IPS-20b (cell line): ENCODE measurements around the gene MYO18B.

ENCODE experiments used
- H3K27ac ChIP-seq: one replicate; pipeline ENCODE4 v1.5.1; 2013; ENCODE audit warnings: low read length
- H3K27me3 ChIP-seq: 2 replicates; pipeline ENCODE4 v1.6.1; 2013; ENCODE audit warnings: mild to moderate bottlenecking, low read length, inconsistent platforms; ENCODE audit not compliant: insufficient read depth
- H3K36me3 ChIP-seq: 2 replicates; pipeline ENCODE4 v1.6.1; 2013; ENCODE audit warnings: low read depth, mild to moderate bottlenecking, inconsistent platforms, low read length, moderate library complexity; ENCODE audit not compliant: insufficient read depth
- H3K4me1 ChIP-seq: 2 replicates; pipeline ENCODE4 v1.6.1; 2013; ENCODE audit warnings: mild to moderate bottlenecking, control low read depth, inconsistent platforms, low read length, moderate library complexity; ENCODE audit not compliant: insufficient read depth
- H3K4me3 ChIP-seq: 2 replicates; pipeline ENCODE4 v1.5.1; 2013; ENCODE audit warnings: mild to moderate bottlenecking, low read length, inconsistent platforms
- H3K9ac ChIP-seq: 2 replicates; pipeline ENCODE4 v1.6.1; 2013; ENCODE audit warnings: low read depth, mild to moderate bottlenecking, inconsistent platforms, low read length, moderate library complexity
- H3K9me3 ChIP-seq: 2 replicates; pipeline ENCODE4 v1.6.1; 2013; ENCODE audit warnings: mild to moderate bottlenecking, low read depth, low read length, inconsistent platforms; ENCODE audit not compliant: insufficient read depth

Gene MYO18B

DNA sequence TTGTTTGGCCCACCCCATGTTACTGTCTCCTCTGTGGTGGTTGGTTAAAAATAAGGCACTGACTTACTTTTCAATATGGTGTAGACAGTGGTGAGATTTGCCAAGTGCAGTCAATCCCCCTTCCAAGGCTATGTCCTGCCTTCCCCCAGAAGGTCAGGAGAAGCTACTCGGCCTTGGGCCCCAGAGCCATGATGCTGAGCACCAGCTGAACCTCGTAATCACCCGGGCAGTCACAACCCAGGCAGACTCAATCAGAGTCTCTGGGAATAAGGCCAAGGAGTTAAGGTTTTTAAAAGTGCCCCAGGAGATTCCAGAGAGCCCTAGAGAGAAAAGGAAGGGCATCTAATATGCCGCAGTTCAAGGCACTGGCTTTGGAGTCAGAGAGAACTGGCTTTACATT lies 23.8 kb downstream of the MYO18B start:
- Histone ChIP-seq H3K36me3 (no peaks in the 10 kb centered on the region), H3K4me1 (no peaks in the 10 kb centered on the region), H3K27ac (no peak overlapping the region), H3K4me3 (no peak overlapping the region), H3K9me3 (peaks cover 8% of the 10 kb centered on the region), H3K27me3 (no peaks in the 10 kb centered on the region), H3K9ac (no peak overlapping the region)

DNA sequence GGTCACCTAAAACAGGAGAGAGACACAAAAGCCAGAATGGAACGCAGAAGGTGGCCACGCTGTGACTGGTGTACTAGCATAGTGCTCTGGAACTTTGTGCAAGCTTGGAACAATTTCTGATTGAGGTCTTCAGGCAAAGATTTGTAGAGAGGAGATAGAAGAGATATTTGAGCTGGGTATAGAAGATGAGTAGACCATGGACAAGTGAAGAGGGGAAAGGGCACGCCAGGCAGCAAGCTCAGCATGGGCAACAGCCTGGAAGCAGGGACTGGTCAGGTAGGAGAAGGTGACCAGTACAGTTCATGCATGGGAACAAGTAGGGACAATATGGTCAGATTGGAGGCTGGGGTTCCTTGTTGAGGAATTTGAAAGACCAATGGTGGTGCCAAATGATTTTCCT lies 24.4 kb downstream of the MYO18B start:
- Histone ChIP-seq H3K36me3 (no peaks in the 10 kb centered on the region), H3K27ac (no peak overlapping the region), H3K9ac (no peak overlapping the region), H3K4me1 (no peaks in the 10 kb centered on the region), H3K4me3 (no peak overlapping the region), H3K9me3 (peaks cover 8% of the 10 kb centered on the region), H3K27me3 (no peaks in the 10 kb centered on the region)

DNA sequence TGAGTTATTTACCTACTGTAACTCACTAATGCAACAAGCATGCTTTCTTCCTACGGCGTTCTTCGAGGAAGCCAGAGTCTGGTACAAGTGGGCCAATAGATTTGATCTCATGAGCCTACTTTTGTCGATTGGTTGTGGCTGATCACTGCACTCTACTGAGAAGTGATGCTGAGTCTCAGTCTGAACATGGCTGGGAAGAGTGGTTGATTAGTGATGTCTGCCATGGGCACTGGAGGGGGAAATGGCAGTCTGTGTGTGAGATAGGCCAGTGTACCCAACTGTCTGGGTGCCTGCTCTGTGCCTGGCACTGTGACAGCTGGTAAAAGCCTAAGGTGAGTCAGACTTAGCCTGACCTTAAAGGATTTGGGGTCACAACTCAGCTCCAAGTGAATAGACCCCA lies 28.3 kb downstream of the MYO18B start:
- no peak overlapping the region for H3K27ac ChIP-seq

DNA sequence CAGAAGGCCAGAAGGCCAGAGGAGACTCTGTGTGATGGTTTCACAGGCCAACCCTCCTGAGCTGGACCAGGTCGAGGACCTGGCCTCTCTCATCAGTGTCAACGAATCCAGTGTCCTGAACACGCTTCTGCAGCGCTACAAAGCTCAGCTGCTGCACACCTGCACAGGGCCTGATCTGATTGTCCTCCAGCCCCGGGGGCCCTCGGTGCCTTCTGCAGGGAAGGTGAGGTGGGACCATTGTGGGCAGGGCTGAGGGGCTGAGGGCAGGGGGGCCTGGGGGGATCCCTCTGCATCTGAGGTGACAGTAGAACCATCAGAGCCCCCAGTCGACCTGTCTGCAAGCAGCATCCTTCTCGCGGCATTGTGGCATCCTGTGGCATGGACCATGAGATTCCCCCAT lies 30.3 kb downstream of the MYO18B start:
- no peaks in the 10 kb centered on the region for H3K9me3 ChIP-seq
- H3K36me3 ChIP-seq: no peaks in the 10 kb centered on the region
- H3K27me3 ChIP-seq: no peaks in the 10 kb centered on the region
- no peaks in the 10 kb centered on the region for H3K4me1 ChIP-seq
- H3K9ac ChIP-seq: no peak overlapping the region
- H3K4me3 ChIP-seq: no peak overlapping the region
- H3K27ac ChIP-seq: no peak overlapping the region

More for the DNA sequence above, 28.3 kb downstream of the MYO18B start:
- no peaks in the 10 kb centered on the region for H3K36me3 ChIP-seq
- no peaks in the 10 kb centered on the region for H3K27me3 ChIP-seq
- H3K4me3 ChIP-seq: no peak overlapping the region
- no peak overlapping the region for H3K9ac ChIP-seq
- H3K4me1 ChIP-seq: no peaks in the 10 kb centered on the region
- H3K9me3 ChIP-seq: peaks cover 8% of the 10 kb centered on the region

DNA sequence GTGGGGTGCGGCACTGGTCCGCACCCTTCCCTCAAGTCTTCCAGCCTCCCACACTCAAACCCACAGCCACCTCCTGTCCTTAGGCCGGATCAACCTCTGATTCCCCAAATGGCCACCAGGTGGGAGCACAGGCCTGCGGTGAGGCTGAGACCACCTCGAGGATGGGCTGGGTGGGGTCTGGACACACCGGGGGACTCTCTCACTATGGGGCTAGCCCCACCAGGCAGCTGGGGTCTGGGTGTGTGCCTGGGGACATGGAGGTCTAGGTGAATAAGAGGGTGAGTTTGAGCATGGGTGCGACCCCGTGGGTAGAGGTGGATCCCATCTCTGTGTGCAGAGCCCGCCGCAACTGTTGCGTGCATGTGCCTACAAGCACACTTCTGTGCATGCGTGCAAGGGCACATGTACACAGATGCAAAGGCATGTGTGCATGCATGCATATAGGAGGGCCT lies 32.6 kb downstream of the MYO18B start:
- H3K9ac ChIP-seq: no peak overlapping the region
- H3K4me1 ChIP-seq: no peaks in the 10 kb centered on the region
- H3K36me3 ChIP-seq: no peaks in the 10 kb centered on the region
- no peaks in the 10 kb centered on the region for H3K27me3 ChIP-seq
- H3K27ac ChIP-seq: no peak overlapping the region
- H3K9me3 ChIP-seq: no peaks in the 10 kb centered on the region
- H3K4me3 ChIP-seq: no peak overlapping the region

DNA sequence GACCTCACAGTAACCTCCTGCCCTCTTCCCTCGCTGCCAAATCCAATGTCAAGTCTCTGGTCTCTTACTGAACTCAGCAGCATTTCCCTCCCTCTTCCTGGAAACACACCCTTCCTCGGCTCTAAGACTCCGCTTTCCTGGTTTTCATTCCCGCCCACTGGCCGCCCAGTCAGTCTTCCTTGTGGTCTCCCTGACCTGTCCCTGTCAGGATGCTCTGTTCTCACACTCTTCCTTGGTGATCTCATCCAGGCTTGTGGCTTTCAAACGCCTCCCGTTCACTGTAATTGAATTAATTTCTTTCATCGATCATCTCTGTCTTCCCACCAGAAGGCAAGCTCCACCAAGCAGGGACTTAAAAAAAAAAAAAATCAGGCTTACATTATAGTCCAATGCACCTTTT lies 33.5 kb downstream of the MYO18B start:
- Histone ChIP-seq H3K36me3 (no peaks in the 10 kb centered on the region), H3K4me3 (no peak overlapping the region), H3K4me1 (no peaks in the 10 kb centered on the region), H3K27me3 (no peaks in the 10 kb centered on the region), H3K27ac (no peak overlapping the region), H3K9me3 (no peaks in the 10 kb centered on the region), H3K9ac (no peak overlapping the region)

DNA sequence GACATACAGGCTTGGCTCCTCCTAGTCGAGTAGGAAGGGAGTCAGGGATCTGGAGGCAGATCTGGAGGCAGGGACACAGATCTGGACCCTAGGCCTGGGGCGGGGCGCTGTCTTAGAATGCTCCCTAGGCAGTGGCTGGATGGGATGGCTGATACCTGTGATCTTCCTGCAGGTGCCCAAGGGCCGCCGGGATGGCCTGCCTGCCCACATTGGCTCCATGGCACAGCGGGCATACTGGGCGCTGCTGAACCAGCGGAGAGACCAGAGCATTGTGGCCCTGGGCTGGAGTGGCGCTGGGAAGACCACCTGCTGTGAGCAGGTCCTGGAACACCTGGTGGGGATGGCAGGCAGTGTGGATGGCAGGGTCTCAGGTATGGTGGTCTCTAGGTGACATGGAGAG lies 35.4 kb downstream of the MYO18B start:
- no peaks in the 10 kb centered on the region for H3K9me3 ChIP-seq
- H3K4me3 ChIP-seq: no peak overlapping the region
- H3K4me1 ChIP-seq: no peaks in the 10 kb centered on the region
- H3K36me3 ChIP-seq: no peaks in the 10 kb centered on the region
- H3K9ac ChIP-seq: no peak overlapping the region
- no peak overlapping the region for H3K27ac ChIP-seq
- H3K27me3 ChIP-seq: no peaks in the 10 kb centered on the region

DNA sequence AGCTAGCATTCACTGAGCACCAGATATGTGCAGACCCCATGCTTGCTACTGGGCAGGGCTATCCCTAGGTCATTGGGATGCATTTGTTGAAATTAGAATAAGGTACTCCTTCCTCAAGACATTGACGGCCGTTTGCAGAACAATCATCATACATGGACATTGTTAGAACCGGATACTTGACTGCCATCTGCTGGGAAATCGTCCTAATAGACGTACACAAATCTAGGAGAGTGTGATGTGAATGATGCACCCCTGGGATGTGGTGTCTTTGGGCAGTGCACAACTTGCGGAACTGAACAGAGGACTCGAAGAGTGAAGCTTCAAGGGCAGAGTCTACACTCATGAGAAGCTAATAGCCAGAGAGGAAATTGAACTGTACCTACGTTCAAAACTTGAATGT lies 35.9 kb downstream of the MYO18B start:
- Histone ChIP-seq H3K27ac (no peak overlapping the region), H3K27me3 (no peaks in the 10 kb centered on the region)

DNA sequence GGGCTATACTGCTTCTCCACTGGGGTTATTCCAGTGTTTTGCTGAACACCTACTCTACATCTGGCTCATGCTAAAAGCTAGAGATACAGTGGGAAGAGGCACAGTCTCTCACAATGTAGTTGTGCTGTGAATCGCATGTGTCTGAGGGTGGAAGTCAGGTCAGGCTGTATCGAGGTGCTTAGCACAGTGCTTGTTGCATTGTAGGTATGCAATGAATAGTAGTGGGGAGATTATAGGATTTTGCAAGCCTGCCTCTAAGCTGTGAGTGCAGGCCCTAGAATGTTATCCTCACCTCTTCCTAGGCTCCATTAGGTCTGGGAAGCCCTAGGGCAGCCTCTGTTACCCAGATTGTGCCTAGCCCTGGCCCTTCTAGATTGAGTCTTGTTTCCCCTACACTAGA lies 37.4 kb downstream of the MYO18B start:
- Histone ChIP-seq H3K27ac (no peak overlapping the region), H3K4me3 (no peak overlapping the region)

More for the DNA sequence above, 35.9 kb downstream of the MYO18B start:
- Histone ChIP-seq H3K9me3 (no peaks in the 10 kb centered on the region), H3K4me3 (no peak overlapping the region), H3K36me3 (no peaks in the 10 kb centered on the region), H3K9ac (no peak overlapping the region), H3K4me1 (no peaks in the 10 kb centered on the region)

DNA sequence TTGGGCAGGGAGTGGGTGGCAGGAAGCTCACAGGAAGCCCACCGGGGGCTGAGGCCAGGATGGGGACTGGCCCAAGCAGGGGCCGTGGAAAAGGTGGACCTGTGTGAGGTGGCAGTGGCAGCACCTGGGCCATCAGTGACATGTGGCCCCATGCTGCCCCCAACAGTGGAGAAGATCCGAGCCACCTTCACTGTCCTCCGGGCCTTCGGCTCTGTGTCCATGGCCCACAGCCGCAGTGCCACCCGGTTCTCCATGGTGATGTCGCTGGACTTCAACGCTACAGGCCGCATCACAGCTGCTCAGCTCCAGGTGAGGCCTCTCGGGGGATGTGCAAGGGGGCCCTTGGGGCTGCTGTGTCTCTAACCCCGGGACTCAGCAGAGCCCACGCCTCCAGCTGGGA lies 37.9 kb downstream of the MYO18B start:
- Histone ChIP-seq H3K9me3 (no peaks in the 10 kb centered on the region), H3K4me3 (no peak overlapping the region), H3K4me1 (no peaks in the 10 kb centered on the region), H3K27ac (no peak overlapping the region), H3K36me3 (no peaks in the 10 kb centered on the region), H3K9ac (no peak overlapping the region), H3K27me3 (no peaks in the 10 kb centered on the region)

More for the DNA sequence above, 37.4 kb downstream of the MYO18B start:
- H3K27me3 ChIP-seq: no peaks in the 10 kb centered on the region
- H3K4me1 ChIP-seq: no peaks in the 10 kb centered on the region
- H3K9me3 ChIP-seq: no peaks in the 10 kb centered on the region
- H3K36me3 ChIP-seq: no peaks in the 10 kb centered on the region
- no peak overlapping the region for H3K9ac ChIP-seq

DNA sequence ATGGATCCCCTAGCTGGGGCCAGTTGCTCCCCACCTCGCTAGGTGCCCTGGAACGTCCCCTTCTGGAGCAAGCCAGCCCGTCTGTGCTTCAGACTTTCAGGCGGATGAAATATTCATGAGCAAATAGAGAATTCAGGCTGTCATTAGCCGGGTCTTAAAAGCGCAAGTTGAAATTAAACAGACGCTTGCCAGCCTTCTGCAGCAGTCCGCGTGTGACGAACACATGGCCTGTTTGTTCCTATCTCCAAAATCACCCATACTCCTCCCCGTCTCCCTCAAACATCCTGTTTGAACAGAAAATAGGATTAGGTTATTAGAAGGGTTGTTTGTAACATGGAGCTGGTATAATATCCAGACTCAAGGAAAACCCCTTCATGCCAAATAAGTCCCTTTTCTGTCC lies 38.7 kb downstream of the MYO18B start:
- Histone ChIP-seq H3K4me3 (no peak overlapping the region), H3K27ac (no peak overlapping the region), H3K27me3 (no peaks in the 10 kb centered on the region)

DNA sequence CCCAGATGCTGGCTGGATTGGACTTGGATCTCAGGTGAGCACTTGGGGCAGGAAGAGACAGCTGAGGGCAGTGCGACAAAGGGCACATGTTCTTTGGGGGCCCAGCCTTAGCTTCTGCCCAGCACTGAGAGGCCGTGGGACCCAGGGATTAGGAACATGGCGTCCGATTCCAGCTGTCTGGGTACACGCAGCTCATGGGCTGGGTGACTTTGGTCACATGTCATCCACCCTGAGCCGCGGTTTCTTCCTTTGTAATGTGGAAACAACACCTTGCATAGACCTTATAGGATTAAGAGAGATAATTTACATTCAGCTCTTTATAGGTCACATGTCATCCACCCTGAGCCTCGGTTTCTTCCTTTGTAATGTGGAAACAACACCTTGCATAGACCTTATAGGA lies 39.8 kb downstream of the MYO18B start:
- Histone ChIP-seq H3K4me3 (no peak overlapping the region), H3K27me3 (no peaks in the 10 kb centered on the region), H3K36me3 (no peaks in the 10 kb centered on the region), H3K4me1 (no peaks in the 10 kb centered on the region), H3K9me3 (no peaks in the 10 kb centered on the region), H3K27ac (no peak overlapping the region), H3K9ac (no peak overlapping the region)

More for the DNA sequence above, 38.7 kb downstream of the MYO18B start:
- no peaks in the 10 kb centered on the region for H3K36me3 ChIP-seq
- H3K4me1 ChIP-seq: no peaks in the 10 kb centered on the region
- no peak overlapping the region for H3K9ac ChIP-seq
- H3K9me3 ChIP-seq: no peaks in the 10 kb centered on the region

DNA sequence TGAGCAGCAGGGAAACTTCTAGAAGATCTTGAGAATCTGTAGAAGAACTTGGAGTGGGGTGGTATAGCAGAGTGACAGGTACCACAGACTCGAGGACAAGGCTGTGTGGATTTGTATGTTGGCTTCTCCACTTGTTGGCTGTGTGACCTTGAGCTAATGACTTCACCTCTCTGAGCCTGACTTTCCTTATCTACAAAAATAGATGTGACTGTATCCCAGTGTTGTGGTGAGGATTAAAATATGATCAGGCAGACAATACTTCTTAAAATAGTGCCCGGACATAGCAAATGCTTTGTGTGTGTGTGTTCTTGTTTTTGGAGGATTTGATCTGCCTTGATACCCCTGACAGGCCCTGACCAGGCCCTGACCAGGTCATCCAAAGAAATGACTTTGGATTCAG lies 40.8 kb downstream of the MYO18B start:
- no peak overlapping the region for H3K9ac ChIP-seq
- no peak overlapping the region for H3K4me3 ChIP-seq
- no peaks in the 10 kb centered on the region for H3K36me3 ChIP-seq
- H3K27me3 ChIP-seq: no peaks in the 10 kb centered on the region
- no peaks in the 10 kb centered on the region for H3K9me3 ChIP-seq
- peaks cover 4% of the 10 kb centered on the region; the same call in 1 of the 2 replicates for H3K4me1 ChIP-seq
- H3K27ac ChIP-seq: no peak overlapping the region
